ENCODE measurements around the gene REL.
"Not testable (repeated sequence)": the region's sequence is repeated elsewhere in the genome, so short reads cannot be mapped to it uniquely, and the experiment has no call there.

The REL gene

DNA sequence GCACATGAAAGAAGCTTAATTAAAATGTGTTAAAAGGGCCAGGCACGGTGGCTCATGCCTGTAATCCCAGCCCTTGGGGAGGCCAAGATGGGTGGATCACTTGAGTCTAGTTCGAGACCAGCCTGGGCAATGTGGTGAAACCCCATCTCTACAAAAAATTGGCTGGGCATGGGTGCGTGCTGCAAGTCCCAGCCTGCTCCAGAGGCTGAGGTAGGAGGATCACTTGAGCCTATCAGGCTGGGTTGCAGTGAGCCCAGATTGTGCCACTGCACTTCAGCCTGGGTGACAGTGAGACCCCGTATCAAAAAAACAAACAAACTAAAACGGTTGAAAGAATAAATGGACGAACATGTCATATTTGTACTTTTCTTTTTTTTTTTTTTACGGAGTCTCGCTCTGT, 26.0 kb downstream of the REL start:
- Histone ChIP-seq H3K4me3 (ENCODE audit: low read length in 2 of 2) (no peak overlapping the region), H3K27ac (ENCODE audit: low read length) (no peak overlapping the region), H3K4me1 (ENCODE audit: control insufficient read depth, insufficient read depth, low read length) (no peaks in the 10 kb centered on the region), H3K9ac (ENCODE audit: low read length in 2 of 2) (no peak overlapping the region), H3K27me3 (ENCODE audit: control insufficient read depth in 1 of 2, insufficient read depth in 2 of 2, low read length in 2 of 2) (no peaks in the 10 kb centered on the region), H3K36me3 (ENCODE audit: control insufficient read depth in 2 of 2, insufficient read depth in 2 of 2, low read length in 2 of 2) (peaks cover 3 to 7% of the 10 kb centered on the region in 2 donors), H3K9me3 (ENCODE audit: control insufficient read depth in 2 of 2, low read length in 2 of 2) (no peaks in the 10 kb centered on the region)

DNA sequence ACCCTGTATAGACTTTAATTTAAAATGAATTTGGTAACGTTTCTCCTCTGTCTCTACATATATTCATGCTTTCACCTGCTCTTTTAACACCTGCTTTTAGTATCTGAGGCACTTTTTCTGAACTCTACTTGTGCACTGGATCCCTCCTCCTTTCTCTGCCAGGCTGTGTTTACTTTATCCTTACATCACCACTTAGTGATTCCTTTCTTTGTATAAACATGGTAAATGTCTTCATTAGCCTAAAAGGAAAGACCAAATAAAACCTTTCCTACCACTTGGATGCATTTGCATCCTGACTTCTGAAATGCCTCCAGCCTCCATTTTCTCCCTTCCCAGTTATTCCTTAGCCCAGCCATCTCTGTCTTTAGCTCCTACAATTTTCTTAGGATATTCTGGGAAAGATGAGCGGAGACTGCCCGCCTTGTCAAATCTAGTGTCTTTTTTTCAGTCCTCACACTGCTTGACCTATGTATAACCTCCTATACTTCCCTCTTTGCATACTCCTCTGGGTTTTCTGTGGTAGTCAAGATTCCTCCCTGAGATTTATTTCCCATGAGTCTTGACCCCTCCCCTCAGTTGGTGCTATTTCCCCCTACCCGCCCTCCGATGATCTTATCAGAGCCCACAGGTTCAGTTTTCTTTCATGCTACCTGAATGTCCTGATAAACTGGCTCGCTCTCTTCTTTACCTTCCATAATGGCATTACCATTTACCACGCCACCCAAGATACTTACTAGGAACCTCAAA, 44.8 kb downstream of the REL start:
- Histone ChIP-seq H3K4me3 (ENCODE audit: low read length in 2 of 2) (peak overlapping the region in 1 of 2 donors; percentile 10), H3K36me3 (ENCODE audit: control insufficient read depth in 2 of 2, insufficient read depth in 2 of 2, low read length in 2 of 2) (peaks cover 11 to 20% of the 10 kb centered on the region in 2 donors), H3K9me3 (ENCODE audit: control insufficient read depth in 2 of 2, low read length in 2 of 2) (no peaks in the 10 kb centered on the region), H3K27me3 (ENCODE audit: control insufficient read depth in 1 of 2, insufficient read depth in 2 of 2, low read length in 2 of 2) (no peaks in the 10 kb centered on the region), H3K4me1 (ENCODE audit: control insufficient read depth, insufficient read depth, low read length) (no peaks in the 10 kb centered on the region), H3K27ac (ENCODE audit: low read length) (no peak overlapping the region), H3K9ac (ENCODE audit: low read length in 2 of 2) (no peak overlapping the region)

DNA sequence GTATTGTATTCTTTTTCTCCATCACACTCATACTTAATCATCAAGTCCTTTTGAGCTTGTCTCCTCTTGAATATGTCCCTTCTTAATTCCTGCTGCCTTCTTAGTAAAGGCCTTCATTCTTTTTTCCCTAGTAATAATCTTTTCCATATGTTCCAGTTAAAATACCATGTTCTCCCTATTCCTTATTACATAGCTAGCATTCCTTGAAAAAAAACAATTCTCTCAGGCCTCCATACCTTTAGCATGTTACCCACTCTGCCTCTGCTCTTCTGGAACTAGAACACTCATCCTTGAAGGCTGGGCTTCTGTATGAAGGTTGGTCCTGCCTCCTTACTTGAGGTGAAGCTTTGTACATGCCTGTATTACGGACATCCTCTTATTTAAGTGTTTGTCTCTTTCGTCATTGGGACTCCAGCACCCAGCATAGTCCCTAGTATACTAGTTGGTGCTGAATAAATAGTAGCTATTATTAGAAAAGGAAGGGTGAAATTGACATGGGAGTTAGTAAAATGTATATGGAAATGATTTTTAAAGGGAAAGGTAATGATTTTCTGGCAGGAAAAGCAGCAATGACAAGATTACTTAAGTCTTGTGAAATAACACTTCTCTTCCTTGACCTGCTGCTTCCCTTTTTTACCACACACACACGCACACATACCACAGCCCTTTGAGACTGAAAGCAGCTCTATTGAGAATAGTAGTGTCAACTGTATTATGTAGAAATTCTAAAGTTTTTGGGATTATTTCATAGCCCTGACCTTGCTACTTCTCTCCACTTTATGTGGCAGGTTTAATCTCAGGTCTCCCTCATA, 45.6 kb downstream of the REL start:
- Histone ChIP-seq H3K36me3 (ENCODE audit: control insufficient read depth in 2 of 2, insufficient read depth in 2 of 2, low read length in 2 of 2) (peaks cover 10 to 19% of the 10 kb centered on the region in 2 donors), H3K27ac (ENCODE audit: low read length) (no peak overlapping the region), H3K4me3 (ENCODE audit: low read length in 2 of 2) (no peak overlapping the region), H3K4me1 (ENCODE audit: control insufficient read depth, insufficient read depth, low read length) (no peaks in the 10 kb centered on the region), H3K9ac (ENCODE audit: low read length in 2 of 2) (no peak overlapping the region), H3K27me3 (ENCODE audit: control insufficient read depth in 1 of 2, insufficient read depth in 2 of 2, low read length in 2 of 2) (no peaks in the 10 kb centered on the region), H3K9me3 (ENCODE audit: control insufficient read depth in 2 of 2, low read length in 2 of 2) (no peaks in the 10 kb centered on the region)

DNA sequence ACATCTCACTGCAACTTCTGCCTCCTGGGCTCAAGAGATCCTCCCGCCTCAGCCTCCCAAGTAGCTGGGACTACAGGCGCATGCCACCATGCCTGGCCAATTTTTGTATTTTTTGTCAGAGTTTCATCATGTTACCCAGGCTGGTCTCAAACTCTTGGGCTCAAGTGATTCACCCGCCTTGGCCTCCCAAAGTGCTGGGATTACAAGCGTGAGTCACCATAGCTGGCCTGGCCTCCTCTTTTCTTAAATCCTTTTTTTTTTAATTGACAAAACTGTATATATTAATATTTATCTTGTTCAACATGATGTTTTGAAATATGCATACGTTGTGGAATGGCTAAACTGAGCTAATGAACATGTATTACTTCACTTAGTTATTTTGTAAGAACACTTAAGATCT, 50.7 kb downstream of the REL start:
- not testable (repeated sequence) for H3K4me1 ChIP-seq (ENCODE audit: control insufficient read depth, insufficient read depth, low read length); H3K27ac ChIP-seq (ENCODE audit: low read length); H3K9ac ChIP-seq (ENCODE audit: low read length in 2 of 2); H3K27me3 ChIP-seq (ENCODE audit: control insufficient read depth in 1 of 2, insufficient read depth in 2 of 2, low read length in 2 of 2); H3K36me3 ChIP-seq (ENCODE audit: control insufficient read depth in 2 of 2, insufficient read depth in 2 of 2, low read length in 2 of 2); H3K4me3 ChIP-seq (ENCODE audit: low read length in 2 of 2); H3K9me3 ChIP-seq (ENCODE audit: control insufficient read depth in 2 of 2, low read length in 2 of 2)

DNA sequence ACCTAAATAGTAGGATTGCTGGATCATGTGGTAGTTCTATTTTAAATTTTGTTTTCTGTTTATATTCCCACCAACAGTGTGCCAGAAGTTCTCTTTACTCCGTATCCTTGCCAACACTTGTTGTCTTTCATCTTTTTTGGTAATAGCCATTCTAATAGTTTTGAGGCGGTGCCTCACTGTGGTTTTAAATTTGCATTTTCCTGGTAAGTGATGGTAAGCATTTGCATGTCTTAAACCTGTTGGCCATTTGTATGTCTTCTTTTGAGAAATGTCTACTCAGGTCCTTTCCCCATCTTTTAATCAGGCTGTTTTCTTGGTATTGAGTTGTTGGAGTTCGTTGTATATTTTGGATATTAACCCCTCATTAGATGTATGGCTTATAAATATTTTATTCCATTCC, 51.6 kb downstream of the REL start:
- Histone ChIP-seq H3K4me3 (ENCODE audit: low read length in 2 of 2) (no peak overlapping the region), H3K9me3 (ENCODE audit: control insufficient read depth in 2 of 2, low read length in 2 of 2) (no peaks in the 10 kb centered on the region), H3K36me3 (ENCODE audit: control insufficient read depth in 2 of 2, insufficient read depth in 2 of 2, low read length in 2 of 2) (peaks cover 4 to 9% of the 10 kb centered on the region in 2 donors), H3K27ac (ENCODE audit: low read length) (no peak overlapping the region), H3K9ac (ENCODE audit: low read length in 2 of 2) (no peak overlapping the region), H3K27me3 (ENCODE audit: control insufficient read depth in 1 of 2, insufficient read depth in 2 of 2, low read length in 2 of 2) (no peaks in the 10 kb centered on the region), H3K4me1 (ENCODE audit: control insufficient read depth, insufficient read depth, low read length) (no peaks in the 10 kb centered on the region)

DNA sequence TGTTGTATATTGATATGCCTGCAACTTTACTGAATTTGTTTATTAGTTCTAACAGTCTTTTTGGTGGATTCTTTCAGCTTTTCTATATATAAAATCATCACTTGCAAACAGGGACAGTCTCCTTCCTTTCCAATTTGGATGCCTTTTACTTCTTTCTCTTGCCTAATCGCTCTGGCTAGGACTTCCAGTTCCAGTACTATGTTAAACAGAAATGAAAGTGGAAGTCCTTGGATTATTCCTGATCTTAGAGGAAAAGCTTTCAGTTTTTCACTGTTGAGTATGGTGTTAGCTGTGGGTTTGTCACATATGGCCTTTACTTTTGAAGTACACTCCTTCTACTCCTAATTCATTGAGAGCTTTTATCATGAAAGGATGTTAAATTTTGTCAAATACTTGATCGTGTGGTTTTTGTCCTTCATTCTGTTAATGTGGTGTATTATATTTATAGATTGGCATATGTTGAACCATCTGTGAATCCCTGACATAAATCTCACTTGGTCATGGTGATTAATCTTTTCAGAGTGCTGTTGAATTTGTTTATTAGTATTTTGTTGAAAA, 52.9 kb downstream of the REL start:
- H3K4me1 ChIP-seq (ENCODE audit: control insufficient read depth, insufficient read depth, low read length): no peaks in the 10 kb centered on the region
- no peaks in the 10 kb centered on the region for H3K27me3 ChIP-seq (ENCODE audit: control insufficient read depth in 1 of 2, insufficient read depth in 2 of 2, low read length in 2 of 2)
- H3K36me3 ChIP-seq (ENCODE audit: control insufficient read depth in 2 of 2, insufficient read depth in 2 of 2, low read length in 2 of 2): peaks cover 4 to 9% of the 10 kb centered on the region in 2 donors
- H3K4me3 ChIP-seq (ENCODE audit: low read length in 2 of 2): no peak overlapping the region
- H3K27ac ChIP-seq (ENCODE audit: low read length): no peak overlapping the region
- no peak overlapping the region for H3K9ac ChIP-seq (ENCODE audit: low read length in 2 of 2)
- H3K9me3 ChIP-seq (ENCODE audit: control insufficient read depth in 2 of 2, low read length in 2 of 2): no peaks in the 10 kb centered on the region

DNA sequence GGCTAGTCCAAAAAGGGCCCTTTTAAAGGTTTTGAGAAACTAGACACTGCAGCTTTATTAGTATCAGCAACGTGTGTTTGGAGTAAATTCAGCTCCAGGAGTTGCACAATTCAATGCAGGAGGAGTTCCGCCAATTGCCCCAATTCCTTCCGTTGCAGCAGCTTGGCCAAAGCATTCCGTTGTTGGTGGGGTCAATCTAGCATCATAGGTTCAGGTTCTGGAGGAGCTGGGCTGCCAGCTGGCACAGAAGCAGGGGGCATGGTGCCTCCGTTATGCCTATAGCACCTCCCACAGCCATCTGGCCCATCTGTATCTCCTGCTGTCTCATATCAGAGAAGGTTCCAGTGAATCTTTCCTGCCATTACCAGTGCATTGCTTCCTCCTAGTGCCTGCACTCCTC, 55.4 kb downstream of the REL start:
- no peak overlapping the region for H3K4me3 ChIP-seq (ENCODE audit: low read length in 2 of 2)
- H3K27ac ChIP-seq (ENCODE audit: low read length): no peak overlapping the region
- H3K4me1 ChIP-seq (ENCODE audit: control insufficient read depth, insufficient read depth, low read length): no peaks in the 10 kb centered on the region
- no peaks in the 10 kb centered on the region for H3K9me3 ChIP-seq (ENCODE audit: control insufficient read depth in 2 of 2, low read length in 2 of 2)
- H3K27me3 ChIP-seq (ENCODE audit: control insufficient read depth in 1 of 2, insufficient read depth in 2 of 2, low read length in 2 of 2): no peaks in the 10 kb centered on the region
- H3K9ac ChIP-seq (ENCODE audit: low read length in 2 of 2): no peak overlapping the region
- peaks cover 3 to 7% of the 10 kb centered on the region in 2 donors for H3K36me3 ChIP-seq (ENCODE audit: control insufficient read depth in 2 of 2, insufficient read depth in 2 of 2, low read length in 2 of 2)

DNA sequence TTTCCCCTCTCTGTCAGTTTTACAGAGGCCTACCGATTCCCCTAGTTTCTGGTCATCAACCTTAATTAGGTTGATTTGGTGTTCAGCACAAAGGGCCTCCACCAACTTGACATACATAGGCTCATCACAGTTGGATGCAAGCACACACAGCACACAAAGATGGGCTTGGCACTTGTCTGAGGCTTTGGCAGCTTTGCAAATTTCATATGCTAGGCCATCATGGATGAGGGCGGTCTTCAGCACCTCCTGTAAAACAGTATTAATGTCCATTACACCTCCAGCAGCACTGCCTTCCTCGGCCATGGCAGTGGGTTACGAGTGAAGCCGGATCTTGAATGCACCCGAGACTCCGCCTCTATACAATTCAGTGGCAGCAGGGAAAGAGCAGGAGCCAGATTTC, 56.9 kb downstream of the REL start:
- Histone ChIP-seq H3K27me3 (ENCODE audit: control insufficient read depth in 1 of 2, insufficient read depth in 2 of 2, low read length in 2 of 2) (no peaks in the 10 kb centered on the region), H3K27ac (ENCODE audit: low read length) (no peak overlapping the region), H3K4me3 (ENCODE audit: low read length in 2 of 2) (no peak overlapping the region), H3K9ac (ENCODE audit: low read length in 2 of 2) (no peak overlapping the region), H3K4me1 (ENCODE audit: control insufficient read depth, insufficient read depth, low read length) (no peaks in the 10 kb centered on the region), H3K9me3 (ENCODE audit: control insufficient read depth in 2 of 2, low read length in 2 of 2) (no peaks in the 10 kb centered on the region), H3K36me3 (ENCODE audit: control insufficient read depth in 2 of 2, insufficient read depth in 2 of 2, low read length in 2 of 2) (peaks cover 0 to 6% of the 10 kb centered on the region in 2 donors)

DNA sequence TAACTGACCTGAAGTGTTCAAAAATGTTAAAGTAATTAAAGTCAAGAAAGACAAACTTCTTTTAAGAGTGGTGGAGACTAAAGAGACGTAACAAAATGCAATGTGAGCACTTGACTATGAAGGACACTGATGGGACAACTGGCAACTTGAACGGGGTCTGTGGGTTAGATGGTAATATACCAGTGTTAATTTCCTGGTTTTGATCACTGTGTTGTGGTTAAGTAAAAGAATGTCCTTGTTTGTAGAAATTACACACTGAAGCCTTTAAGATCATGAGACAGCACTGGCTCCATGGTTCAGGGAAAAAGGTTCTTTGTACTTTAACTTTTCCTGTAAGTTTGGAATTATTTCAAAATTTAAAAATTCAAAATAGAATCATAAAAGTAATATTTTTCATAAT, 58.2 kb downstream of the REL start:
- Histone ChIP-seq H3K27me3 (ENCODE audit: control insufficient read depth in 1 of 2, insufficient read depth in 2 of 2, low read length in 2 of 2) (no peaks in the 10 kb centered on the region), H3K36me3 (ENCODE audit: control insufficient read depth in 2 of 2, insufficient read depth in 2 of 2, low read length in 2 of 2) (peaks cover 0 to 6% of the 10 kb centered on the region in 2 donors), H3K9me3 (ENCODE audit: control insufficient read depth in 2 of 2, low read length in 2 of 2) (no peaks in the 10 kb centered on the region)

DNA sequence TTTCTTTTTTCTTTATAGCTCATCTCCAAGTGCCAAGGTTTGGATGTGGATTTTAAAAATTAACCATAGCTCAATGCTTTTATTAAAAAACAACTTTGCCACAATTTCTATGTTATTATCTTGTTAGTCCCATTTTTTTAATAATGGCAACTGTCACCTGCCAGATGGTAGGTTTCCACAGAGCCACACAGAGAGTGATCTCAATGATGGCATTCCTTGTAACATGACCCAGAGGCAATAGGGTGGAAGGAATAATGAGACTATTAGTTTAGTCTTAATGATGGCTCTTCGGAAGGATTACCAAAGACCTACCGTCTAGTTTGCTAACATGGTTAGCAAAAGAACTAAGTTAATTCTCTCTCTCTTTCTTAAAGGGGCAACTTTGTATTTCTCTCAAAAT, 64.0 kb downstream of the REL start:
- Histone ChIP-seq H3K4me1 (ENCODE audit: control insufficient read depth, insufficient read depth, low read length) (no peaks in the 10 kb centered on the region), H3K9me3 (ENCODE audit: control insufficient read depth in 2 of 2, low read length in 2 of 2) (no peaks in the 10 kb centered on the region)

More for the DNA sequence above, 58.2 kb downstream of the REL start:
- Histone ChIP-seq H3K4me3 (ENCODE audit: low read length in 2 of 2) (no peak overlapping the region), H3K4me1 (ENCODE audit: control insufficient read depth, insufficient read depth, low read length) (no peaks in the 10 kb centered on the region), H3K27ac (ENCODE audit: low read length) (no peak overlapping the region), H3K9ac (ENCODE audit: low read length in 2 of 2) (no peak overlapping the region)

More for the DNA sequence above, 64.0 kb downstream of the REL start:
- Histone ChIP-seq H3K9ac (ENCODE audit: low read length in 2 of 2) (no peak overlapping the region), H3K27me3 (ENCODE audit: control insufficient read depth in 1 of 2, insufficient read depth in 2 of 2, low read length in 2 of 2) (no peaks in the 10 kb centered on the region), H3K36me3 (ENCODE audit: control insufficient read depth in 2 of 2, insufficient read depth in 2 of 2, low read length in 2 of 2) (peaks cover 0 to 3% of the 10 kb centered on the region in 2 donors), H3K27ac (ENCODE audit: low read length) (no peak overlapping the region), H3K4me3 (ENCODE audit: low read length in 2 of 2) (no peak overlapping the region)
